ENCODE data around the gene BARHL1.

GRCh38 chr9:132557159-132557558, 25.2 kb upstream of the BARHL1 start:
- TF ChIP-seq ZNF841 (CRISPR knock-in tag; IDR thresholded peaks at IDR 0.05; ENCODE audit: borderline replicate concordance), result no peak
- no peak for TF ChIP-seq ZNF160 (CRISPR knock-in tag; IDR thresholded peaks at IDR 0.05)
- TF ChIP-seq, protein P1, sequence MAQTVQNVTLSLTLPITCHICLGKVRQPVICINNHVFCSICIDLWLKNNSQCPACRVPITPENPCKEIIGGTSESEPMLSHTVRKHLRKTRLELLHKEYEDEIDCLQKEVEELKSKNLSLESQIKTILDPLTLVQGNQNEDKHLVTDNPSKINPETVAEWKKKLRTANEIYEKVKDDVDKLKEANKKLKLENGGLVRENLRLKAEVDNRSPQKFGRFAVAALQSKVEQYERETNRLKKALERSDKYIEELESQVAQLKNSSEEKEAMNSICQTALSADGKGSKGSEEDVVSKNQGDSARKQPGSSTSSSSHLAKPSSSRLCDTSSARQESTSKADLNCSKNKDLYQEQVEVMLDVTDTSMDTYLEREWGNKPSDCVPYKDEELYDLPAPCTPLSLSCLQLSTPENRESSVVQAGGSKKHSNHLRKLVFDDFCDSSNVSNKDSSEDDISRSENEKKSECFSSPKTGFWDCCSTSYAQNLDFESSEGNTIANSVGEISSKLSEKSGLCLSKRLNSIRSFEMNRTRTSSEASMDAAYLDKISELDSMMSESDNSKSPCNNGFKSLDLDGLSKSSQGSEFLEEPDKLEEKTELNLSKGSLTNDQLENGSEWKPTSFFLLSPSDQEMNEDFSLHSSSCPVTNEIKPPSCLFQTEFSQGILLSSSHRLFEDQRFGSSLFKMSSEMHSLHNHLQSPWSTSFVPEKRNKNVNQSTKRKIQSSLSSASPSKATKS (CRISPR knock-in tag; IDR thresholded peaks at IDR 0.05), result no peak
- no peak for TF ChIP-seq CBX5 (CRISPR knock-in tag; IDR thresholded peaks at IDR 0.05; ENCODE audit: borderline replicate concordance)
- TF ChIP-seq ZNF598 (CRISPR knock-in tag; IDR thresholded peaks at IDR 0.05; ENCODE audit: borderline replicate concordance), result no peak
- TF ChIP-seq TBP (CRISPR knock-in tag; IDR thresholded peaks at IDR 0.05), result no peak
- TF ChIP-seq DNMT3B (CRISPR knock-in tag; conservative IDR thresholded peaks at IDR 0.05), result no peak
- no peak for TF ChIP-seq IKZF4 (CRISPR knock-in tag; IDR thresholded peaks at IDR 0.05; ENCODE audit: borderline replicate concordance, low read depth, not compliant biosample characterization)
- no peak for TF ChIP-seq CEBPZ (IDR thresholded peaks at IDR 0.05; ENCODE audit: low read length)
- no peak for TF ChIP-seq ZSCAN25 (CRISPR knock-in tag; IDR thresholded peaks at IDR 0.05)

Measured in HepG2 (cell line).